Mammary epithelial cell (primary cell): ENCODE measurements around the gene RYR2.

Source experiments
- CTCF ChIP-seq, 2 donors: IDR thresholded peaks in 1 of 2; conservative IDR thresholded peaks in 1 of 2; 2 replicates each; pipeline ENCODE4 v1.5.1; 2011 to 2012; ENCODE audit warnings: inconsistent platforms in 2 of 2, low read length in 2 of 2, mild to moderate bottlenecking in 2 of 2, control low read depth in 1 of 2, low read depth in 1 of 2; ENCODE audit not compliant: insufficient read depth in 1 of 2; ENCODE audit errors: extremely low read depth in 1 of 2
- EZH2 ChIP-seq: IDR thresholded peaks from 2 replicates; pipeline ENCODE4 v1.6.1; 2012; ENCODE audit warnings: low read length, inconsistent platforms, borderline replicate concordance

- TF ChIP-seq CTCF (conservative IDR thresholded peaks at IDR 0.05 in 1 of 2, IDR thresholded peaks at IDR 0.05 in 1 of 2; ENCODE audit: extremely low read depth in 1 of 2, insufficient read depth in 1 of 2, low read depth in 1 of 2, low read length in 2 of 2): no peak
- TF ChIP-seq EZH2: no peak
Measured at GRCh38 chr1:237431448-237431847, 389.5 kb downstream of the RYR2 start.
